Inflammatory macrophage treated with lipopolysaccharide for 1 hour (primary cell): ENCODE data around the gene TMEM179B.
"Not testable (repeated sequence)": the region's sequence is repeated elsewhere in the genome, so short reads cannot be mapped to it uniquely, and the experiment has no call there.

Source experiments
- DNase-seq, 2 donors: peaks; one replicate each; pipeline ENCODE4 v3.0.0-alpha.2; 2020 to 2022

TMEM179B gene

GRCh38 chr11:62789576-62789975 is 2.4 kb downstream of the TMEM179B start:
- DNase-seq, result no peak

- peak; percentile 70 to 82 for DNase-seq
These were observed 4.4 kb downstream of the TMEM179B start, which contains the start of gene TMEM223 for GRCh38 chr11:62791501-62792201. Gene TMEM223 (minus strand): TSS chr11:62792006. CDS start chr11:62791994, 12 bp downstream.

GRCh38 chr11:62792202-62792575 is 5.0 kb downstream of the TMEM179B start:
- DNase-seq, result no peak

GRCh38 chr11:62794201-62794775 is 7.1 kb downstream of the TMEM179B start:
- DNase-seq, result no peak

- DNase-seq, result no peak
These were observed 9.1 kb downstream of the TMEM179B start for GRCh38 chr11:62796281-62796680.

GRCh38 chr11:62799486-62799885 is 12.3 kb downstream of the TMEM179B start:
- no peak for DNase-seq

- no peak for DNase-seq
These were observed 13.9 kb downstream of the TMEM179B start for GRCh38 chr11:62801071-62801470.

GRCh38 chr11:62804310-62805075 is 17.3 kb downstream of the TMEM179B start:
- peak; percentile 49 to 52 for DNase-seq

GRCh38 chr11:62805076-62805892 is 18.1 kb downstream of the TMEM179B start, which contains the start of gene NXF1:
Gene NXF1 (minus strand): TSS chr11:62805440. CDS start chr11:62805356, 84 bp downstream.
- peak; percentile 92 to 99 for DNase-seq

GRCh38 chr11:62805961-62806441 is 18.8 kb downstream of the TMEM179B start:
- DNase-seq, result no peak

- DNase-seq, result peak; percentile 86 to 95
These were observed 19.5 kb downstream of the TMEM179B start for GRCh38 chr11:62806611-62807121.

GRCh38 chr11:62810748-62811147 is 23.5 kb downstream of the TMEM179B start:
- DNase-seq, result no peak

- DNase-seq, result no peak
These were observed 24.5 kb downstream of the TMEM179B start for GRCh38 chr11:62811659-62812058.

GRCh38 chr11:62816557-62816956 is 29.4 kb downstream of the TMEM179B start:
- peak; percentile 64 to 68 for DNase-seq

GRCh38 chr11:62817129-62817528 is 29.9 kb downstream of the TMEM179B start:
- DNase-seq, result peak; percentile 28 to 48

- DNase-seq, result no peak
These were observed 36.5 kb downstream of the TMEM179B start for GRCh38 chr11:62823677-62824076.

GRCh38 chr11:62828130-62828529 is 40.9 kb downstream of the TMEM179B start:
- not testable (repeated sequence) for DNase-seq

- peak in 1 of 2 donors; percentile 24 for DNase-seq
These were observed 43.8 kb downstream of the TMEM179B start for GRCh38 chr11:62830904-62831519.

GRCh38 chr11:62831520-62832335 is 44.5 kb downstream of the TMEM179B start, which contains the start of gene STX5:
Gene STX5 (minus strand): TSS chr11:62832051. CDS start chr11:62831243, 808 bp downstream.
- DNase-seq, result peak; percentile 98 to 99

GRCh38 chr11:62832336-62833234 is 45.4 kb downstream of the TMEM179B start, which contains the start of gene TEX54:
Gene TEX54 (minus strand): TSS chr11:62832841.
- DNase-seq, result no peak
